ENCODE results near the gene SEC22B. TPM values are rescaled to one million over a fixed set of nuclear protein-coding genes. Genes with fewer than 3 reads are reported as not detected.
"Not testable (repeated sequence)": the region's sequence is repeated elsewhere in the genome, so short reads cannot be mapped to it uniquely, and the experiment has no call there.

The SEC22B gene
- total RNA-seq, 1 donor from 2014 or later = 28.4 TPM

GRCh38 chr1:120126216-120126615 is 50.1 kb downstream of the SEC22B start:
- not testable (repeated sequence) for H3K4me3 Mint-ChIP-seq (ENCODE audit: unreplicated experiment)

GRCh38 chr1:120124628-120125027 is 51.7 kb downstream of the SEC22B start:
- H3K36me3 Mint-ChIP-seq (ENCODE audit: unreplicated experiment); H3K27me3 Mint-ChIP-seq (ENCODE audit: unreplicated experiment); H3K4me3 Mint-ChIP-seq (ENCODE audit: unreplicated experiment); H3K9me3 Mint-ChIP-seq (ENCODE audit: unreplicated experiment); H3K27ac Mint-ChIP-seq (ENCODE audit: unreplicated experiment); DNase-seq; H3K4me1 Mint-ChIP-seq (ENCODE audit: low read depth, unreplicated experiment): not testable (repeated sequence)

More at GRCh38 chr1:120126216-120126615, 50.1 kb downstream of the SEC22B start:
- not testable (repeated sequence) for H3K4me1 Mint-ChIP-seq (ENCODE audit: low read depth, unreplicated experiment); H3K27me3 Mint-ChIP-seq (ENCODE audit: unreplicated experiment); H3K36me3 Mint-ChIP-seq (ENCODE audit: unreplicated experiment); H3K27ac Mint-ChIP-seq (ENCODE audit: unreplicated experiment); H3K9me3 Mint-ChIP-seq (ENCODE audit: unreplicated experiment); DNase-seq

- H3K36me3 Mint-ChIP-seq (ENCODE audit: unreplicated experiment); H3K4me3 Mint-ChIP-seq (ENCODE audit: unreplicated experiment); H3K27me3 Mint-ChIP-seq (ENCODE audit: unreplicated experiment); DNase-seq; H3K27ac Mint-ChIP-seq (ENCODE audit: unreplicated experiment); H3K4me1 Mint-ChIP-seq (ENCODE audit: low read depth, unreplicated experiment); H3K9me3 Mint-ChIP-seq (ENCODE audit: unreplicated experiment): not testable (repeated sequence)
Measured at GRCh38 chr1:120123813-120124510, 52.4 kb downstream of the SEC22B start.

GRCh38 chr1:120122262-120122893 is 53.9 kb downstream of the SEC22B start:
- H3K27ac Mint-ChIP-seq (ENCODE audit: unreplicated experiment); DNase-seq; H3K4me1 Mint-ChIP-seq (ENCODE audit: low read depth, unreplicated experiment); H3K4me3 Mint-ChIP-seq (ENCODE audit: unreplicated experiment); H3K27me3 Mint-ChIP-seq (ENCODE audit: unreplicated experiment); H3K36me3 Mint-ChIP-seq (ENCODE audit: unreplicated experiment); H3K9me3 Mint-ChIP-seq (ENCODE audit: unreplicated experiment): not testable (repeated sequence)

- not testable (repeated sequence) for H3K27ac Mint-ChIP-seq (ENCODE audit: unreplicated experiment); H3K9me3 Mint-ChIP-seq (ENCODE audit: unreplicated experiment); H3K4me1 Mint-ChIP-seq (ENCODE audit: low read depth, unreplicated experiment); H3K27me3 Mint-ChIP-seq (ENCODE audit: unreplicated experiment); H3K36me3 Mint-ChIP-seq (ENCODE audit: unreplicated experiment); DNase-seq; H3K4me3 Mint-ChIP-seq (ENCODE audit: unreplicated experiment)
Measured at GRCh38 chr1:120121830-120122229, 54.5 kb downstream of the SEC22B start.

GRCh38 chr1:120120525-120120924 is 55.8 kb downstream of the SEC22B start:
- H3K4me1 Mint-ChIP-seq (ENCODE audit: low read depth, unreplicated experiment) = peaks cover 11% of the 10 kb centered on the region
- not testable (repeated sequence) for H3K9me3 Mint-ChIP-seq (ENCODE audit: unreplicated experiment); DNase-seq; H3K27me3 Mint-ChIP-seq (ENCODE audit: unreplicated experiment); H3K4me3 Mint-ChIP-seq (ENCODE audit: unreplicated experiment); H3K36me3 Mint-ChIP-seq (ENCODE audit: unreplicated experiment); H3K27ac Mint-ChIP-seq (ENCODE audit: unreplicated experiment)

- not testable (repeated sequence) for H3K36me3 Mint-ChIP-seq (ENCODE audit: unreplicated experiment)
- peak overlapping the region; percentile 11 for H3K4me3 Mint-ChIP-seq (ENCODE audit: unreplicated experiment)
- DNase-seq = peak; percentile 50
Measured at GRCh38 chr1:120117371-120118177, 58.7 kb downstream of the SEC22B start.

GRCh38 chr1:120116094-120116493 is 60.2 kb downstream of the SEC22B start:
- peak overlapping the region; percentile 19 for H3K27ac Mint-ChIP-seq (ENCODE audit: unreplicated experiment)
- H3K36me3 Mint-ChIP-seq (ENCODE audit: unreplicated experiment); H3K9me3 Mint-ChIP-seq (ENCODE audit: unreplicated experiment); H3K4me1 Mint-ChIP-seq (ENCODE audit: low read depth, unreplicated experiment); H3K27me3 Mint-ChIP-seq (ENCODE audit: unreplicated experiment); H3K4me3 Mint-ChIP-seq (ENCODE audit: unreplicated experiment); DNase-seq: not testable (repeated sequence)

More at GRCh38 chr1:120117371-120118177, 58.7 kb downstream of the SEC22B start:
- H3K27ac Mint-ChIP-seq (ENCODE audit: unreplicated experiment) = peak overlapping the region; percentile 72
- not testable (repeated sequence) for H3K9me3 Mint-ChIP-seq (ENCODE audit: unreplicated experiment); H3K4me1 Mint-ChIP-seq (ENCODE audit: low read depth, unreplicated experiment); H3K27me3 Mint-ChIP-seq (ENCODE audit: unreplicated experiment)

GRCh38 chr1:120113134-120113533 is 63.2 kb downstream of the SEC22B start:
- H3K27ac Mint-ChIP-seq (ENCODE audit: unreplicated experiment); H3K4me1 Mint-ChIP-seq (ENCODE audit: low read depth, unreplicated experiment); H3K36me3 Mint-ChIP-seq (ENCODE audit: unreplicated experiment); H3K9me3 Mint-ChIP-seq (ENCODE audit: unreplicated experiment); H3K4me3 Mint-ChIP-seq (ENCODE audit: unreplicated experiment); DNase-seq; H3K27me3 Mint-ChIP-seq (ENCODE audit: unreplicated experiment): not testable (repeated sequence)

GRCh38 chr1:120112212-120112611 is 64.1 kb downstream of the SEC22B start:
- H3K27me3 Mint-ChIP-seq (ENCODE audit: unreplicated experiment); H3K9me3 Mint-ChIP-seq (ENCODE audit: unreplicated experiment); H3K4me3 Mint-ChIP-seq (ENCODE audit: unreplicated experiment); H3K36me3 Mint-ChIP-seq (ENCODE audit: unreplicated experiment); H3K4me1 Mint-ChIP-seq (ENCODE audit: low read depth, unreplicated experiment); H3K27ac Mint-ChIP-seq (ENCODE audit: unreplicated experiment); DNase-seq: not testable (repeated sequence)

GRCh38 chr1:120111771-120112170 is 64.5 kb downstream of the SEC22B start:
- not testable (repeated sequence) for DNase-seq; H3K9me3 Mint-ChIP-seq (ENCODE audit: unreplicated experiment)

GRCh38 chr1:120111008-120111407 is 65.3 kb downstream of the SEC22B start:
- not testable (repeated sequence) for H3K9me3 Mint-ChIP-seq (ENCODE audit: unreplicated experiment); H3K27ac Mint-ChIP-seq (ENCODE audit: unreplicated experiment); H3K4me3 Mint-ChIP-seq (ENCODE audit: unreplicated experiment); H3K27me3 Mint-ChIP-seq (ENCODE audit: unreplicated experiment); DNase-seq; H3K36me3 Mint-ChIP-seq (ENCODE audit: unreplicated experiment); H3K4me1 Mint-ChIP-seq (ENCODE audit: low read depth, unreplicated experiment)

More at GRCh38 chr1:120111771-120112170, 64.5 kb downstream of the SEC22B start:
- not testable (repeated sequence) for H3K27ac Mint-ChIP-seq (ENCODE audit: unreplicated experiment); H3K27me3 Mint-ChIP-seq (ENCODE audit: unreplicated experiment); H3K4me1 Mint-ChIP-seq (ENCODE audit: low read depth, unreplicated experiment); H3K4me3 Mint-ChIP-seq (ENCODE audit: unreplicated experiment); H3K36me3 Mint-ChIP-seq (ENCODE audit: unreplicated experiment)

All from glutamatergic neuron (in vitro differentiated cells).